ENCODE data around the gene KCNH8. TPM values are rescaled to one million over a fixed set of nuclear protein-coding genes. Genes with fewer than 3 reads are reported as not detected.

The KCNH8 gene
- total RNA-seq, 1 experiment from 2014 or later, result not detected

DNA sequence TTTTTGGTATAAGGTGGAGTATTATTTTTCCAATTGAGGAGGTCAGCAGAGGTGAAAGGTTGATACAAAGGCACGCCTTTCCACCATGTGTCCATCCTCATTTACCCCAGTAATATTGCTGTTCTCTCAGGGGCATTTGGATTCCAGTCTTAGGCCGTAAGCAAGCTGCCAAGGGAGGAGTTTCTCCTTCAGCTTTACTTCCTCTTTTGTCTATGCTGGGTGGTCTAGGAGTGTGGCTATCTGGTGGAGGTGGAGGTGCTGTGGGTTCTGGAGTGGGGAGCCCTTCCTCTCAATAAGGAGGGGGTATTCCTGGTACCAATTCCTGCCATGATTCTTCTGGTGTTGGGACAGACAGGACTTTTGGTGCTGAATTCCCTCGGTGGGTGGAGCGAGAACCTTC is 340.6 kb downstream of the KCNH8 start:
- Mint-ChIP-seq H3K27ac (ENCODE audit: low read depth, unreplicated experiment) (no peak overlapping the region), H3K4me3 (ENCODE audit: unreplicated experiment) (no peak overlapping the region), H3K9me3 (ENCODE audit: unreplicated experiment) (no peaks in the 10 kb centered on the region), H3K27me3 (ENCODE audit: insufficient read depth, unreplicated experiment) (no peaks in the 10 kb centered on the region), H3K36me3 (ENCODE audit: insufficient read depth, unreplicated experiment) (no peaks in the 10 kb centered on the region), H3K4me1 (ENCODE audit: insufficient read depth, unreplicated experiment) (no peaks in the 10 kb centered on the region)
- DNase-seq (ENCODE audit: unreplicated experiment), result no peak
- ChIA-PET POLR2A (interaction anchor here (1.0 kb wide), 1 partner anchor 21 kb away, joined by 3 read pairs; no protein-coding TSS in a partner anchor), CTCF (interaction anchor here (0.6 kb wide), 1 partner anchor 1596 kb away, joined by 4 read pairs; no protein-coding TSS in a partner anchor)
- no peak for TF ChIP-seq CTCF (IDR thresholded peaks at IDR 0.05; ENCODE audit: unreplicated experiment)
- no TSS peak for BruUV-seq (replicated peaks)
- intact Hi-C loops (cut with micrococcal nuclease), result no loop called here

DNA sequence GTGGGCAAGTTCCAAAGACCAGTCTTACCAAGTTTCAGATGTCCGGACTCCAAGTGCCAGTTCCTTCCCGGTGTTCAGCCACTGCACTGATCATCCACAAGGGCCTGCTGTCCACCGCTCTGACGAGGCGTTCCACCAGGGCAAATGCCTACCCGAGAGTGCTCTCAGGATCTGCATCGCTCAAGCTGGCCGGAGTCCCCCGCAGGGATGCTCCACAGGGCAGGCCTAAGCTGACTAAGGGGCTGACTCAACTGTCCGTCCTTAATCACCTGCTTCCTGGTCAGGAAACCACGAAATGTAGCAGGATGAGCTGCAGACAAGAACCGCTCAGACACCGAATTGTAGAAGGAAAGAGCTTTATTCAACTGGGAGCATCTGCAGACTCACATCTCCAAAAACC is 341.6 kb downstream of the KCNH8 start:
- Mint-ChIP-seq H3K27me3 (ENCODE audit: insufficient read depth, unreplicated experiment) (no peaks in the 10 kb centered on the region), H3K4me1 (ENCODE audit: insufficient read depth, unreplicated experiment) (no peaks in the 10 kb centered on the region), H3K27ac (ENCODE audit: low read depth, unreplicated experiment) (no peak overlapping the region), H3K4me3 (ENCODE audit: unreplicated experiment) (no peak overlapping the region), H3K36me3 (ENCODE audit: insufficient read depth, unreplicated experiment) (no peaks in the 10 kb centered on the region), H3K9me3 (ENCODE audit: unreplicated experiment) (peaks cover 6% of the 10 kb centered on the region)
- intact Hi-C loops (cut with micrococcal nuclease), result no loop called here
- no peak for TF ChIP-seq CTCF (IDR thresholded peaks at IDR 0.05; ENCODE audit: unreplicated experiment)
- ChIA-PET CTCF (no interaction called here), POLR2A (no interaction called here)
- BruUV-seq (replicated peaks), result no TSS peak
- no peak for DNase-seq (ENCODE audit: unreplicated experiment)

- no TSS peak for BruUV-seq (replicated peaks)
- Mint-ChIP-seq H3K4me3 (ENCODE audit: unreplicated experiment) (no peak overlapping the region), H3K27me3 (ENCODE audit: insufficient read depth, unreplicated experiment) (no peaks in the 10 kb centered on the region), H3K4me1 (ENCODE audit: insufficient read depth, unreplicated experiment) (no peaks in the 10 kb centered on the region), H3K27ac (ENCODE audit: low read depth, unreplicated experiment) (no peak overlapping the region), H3K36me3 (ENCODE audit: insufficient read depth, unreplicated experiment) (no peaks in the 10 kb centered on the region), H3K9me3 (ENCODE audit: unreplicated experiment) (no peaks in the 10 kb centered on the region)
- TF ChIP-seq CTCF (IDR thresholded peaks at IDR 0.05; ENCODE audit: unreplicated experiment), result no peak
- POLR2A ChIA-PET, result no interaction called here
- intact Hi-C loops (cut with micrococcal nuclease), result no loop called here
- DNase-seq (ENCODE audit: unreplicated experiment), result no peak
- CTCF ChIA-PET, result interaction anchor here (0.5 to 1.1 kb wide), 3 partner anchors 22 to 263 kb away, joined by 3 read pairs; no protein-coding TSS in a partner anchor
These were observed 357.9 kb downstream of the KCNH8 start for GRCh38 chr3:19506171-19506570.

GRCh38 chr3:19522305-19522704 is 374.0 kb downstream of the KCNH8 start:
- no peak for DNase-seq (ENCODE audit: unreplicated experiment)
- BruUV-seq (replicated peaks), result no TSS peak
- POLR2A ChIA-PET, result no interaction called here

More at GRCh38 chr3:19522305-19522704, 374.0 kb downstream of the KCNH8 start:
- Mint-ChIP-seq H3K4me1 (ENCODE audit: insufficient read depth, unreplicated experiment) (no peaks in the 10 kb centered on the region), H3K9me3 (ENCODE audit: unreplicated experiment) (no peaks in the 10 kb centered on the region), H3K27ac (ENCODE audit: low read depth, unreplicated experiment) (no peak overlapping the region), H3K27me3 (ENCODE audit: insufficient read depth, unreplicated experiment) (peaks cover 14% of the 10 kb centered on the region), H3K4me3 (ENCODE audit: unreplicated experiment) (no peak overlapping the region), H3K36me3 (ENCODE audit: insufficient read depth, unreplicated experiment) (no peaks in the 10 kb centered on the region)
- intact Hi-C loops (cut with micrococcal nuclease), result no loop called here
- no peak for TF ChIP-seq CTCF (IDR thresholded peaks at IDR 0.05; ENCODE audit: unreplicated experiment)
- CTCF ChIA-PET, result interaction anchor here (0.6 to 1.8 kb wide), 6 partner anchors 13 to 346 kb away, joined by 3 to 7 read pairs (median 4); no protein-coding TSS in a partner anchor

Measured in MCF 10A (cell line).